Muscle of arm (tissue), 12 donors: Measurements from ENCODE around the gene ZMAT2. TPM values are rescaled to one million over a fixed set of nuclear protein-coding genes. Genes with fewer than 3 reads are reported as not detected.
"Not testable (repeated sequence)": the region's sequence is repeated elsewhere in the genome, so short reads cannot be mapped to it uniquely, and the experiment has no call there.

Experiments used
- DNase-seq: peaks from one replicate; pipeline ENCODE4 v3.0.0-alpha.2; 2013
- polyA plus RNA-seq, 12 donors: library from polyadenylated mRNA; unstranded; fragments of 120-200 nt; gene quantifications; one replicate each; pipeline ENCODE4 v1.2.1, GENCODE V29; 2013; ENCODE audit not compliant: insufficient read length in 12 of 12

The ZMAT2 gene
- polyA plus RNA-seq, 12 donors = 74.3 to 102 (median 83.6) TPM; not detected in 1

DNA sequence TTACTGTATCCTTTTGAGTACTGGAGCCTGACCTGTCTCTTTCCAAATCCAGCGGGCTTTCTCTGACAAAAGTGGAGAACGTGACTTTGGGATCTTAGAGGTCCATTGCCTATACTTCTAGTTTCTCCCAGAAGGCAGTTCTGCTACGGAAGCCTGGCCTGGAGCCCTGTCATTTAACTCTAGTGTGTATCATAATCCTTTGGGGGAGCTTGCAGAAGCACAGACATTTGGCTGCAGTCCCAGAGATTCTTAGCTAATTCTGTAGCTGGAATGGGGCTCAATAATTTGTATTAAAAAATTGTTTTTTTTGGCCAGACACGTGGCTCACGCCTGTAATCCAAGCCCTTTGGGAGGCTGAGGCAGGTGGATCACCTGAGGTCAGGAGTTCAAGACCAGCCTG lies 6.0 kb upstream of the ZMAT2 start:
- no peak for DNase-seq

DNA sequence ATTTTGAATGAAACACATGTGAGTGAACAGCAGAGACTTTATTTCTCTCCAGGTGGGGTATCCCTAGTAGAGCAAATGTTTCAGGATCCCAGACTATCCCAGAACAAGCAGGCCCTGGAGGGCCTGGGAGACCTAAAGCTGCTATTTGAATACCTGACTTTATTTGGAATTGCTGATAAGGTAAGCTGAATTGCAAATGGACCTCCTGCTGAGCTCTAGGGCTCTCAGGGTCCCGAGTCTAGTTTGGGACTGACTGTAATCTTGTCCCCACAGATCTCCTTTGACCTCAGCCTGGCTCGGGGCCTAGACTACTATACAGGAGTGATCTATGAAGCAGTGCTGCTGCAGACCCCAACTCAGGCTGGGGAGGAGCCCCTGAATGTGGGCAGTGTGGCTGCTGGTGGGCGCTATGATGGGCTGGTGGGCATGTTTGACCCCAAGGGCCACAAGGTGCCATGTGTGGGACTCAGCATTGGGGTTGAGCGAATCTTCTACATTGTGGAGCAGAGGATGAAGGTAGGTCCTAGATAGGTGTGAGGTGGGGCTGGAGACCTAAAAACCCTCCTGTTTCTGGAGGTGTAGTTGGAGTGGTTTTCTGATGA lies 3.3 kb upstream of the ZMAT2 start:
- DNase-seq = no peak

DNA sequence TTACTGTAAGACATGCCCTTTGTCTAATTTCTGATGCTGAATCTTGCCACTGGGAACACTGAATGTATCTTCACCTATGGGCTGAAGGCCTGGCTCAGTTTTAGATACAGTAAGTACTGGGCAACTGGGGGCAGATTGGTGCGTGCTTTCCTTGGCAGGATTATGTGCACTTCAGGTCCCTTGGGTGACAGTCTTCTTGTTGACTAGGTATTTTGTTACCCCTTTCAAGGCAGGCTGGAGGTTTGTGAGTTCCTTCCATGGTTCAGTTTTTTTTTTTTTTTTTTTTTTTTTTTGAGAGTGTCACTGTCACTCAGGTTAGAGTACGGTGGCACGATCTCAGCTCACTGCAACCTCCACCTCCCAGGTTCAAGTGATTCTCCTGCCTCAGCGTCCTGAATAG lies 7.6 kb downstream of the ZMAT2 start:
- DNase-seq = no peak

DNA sequence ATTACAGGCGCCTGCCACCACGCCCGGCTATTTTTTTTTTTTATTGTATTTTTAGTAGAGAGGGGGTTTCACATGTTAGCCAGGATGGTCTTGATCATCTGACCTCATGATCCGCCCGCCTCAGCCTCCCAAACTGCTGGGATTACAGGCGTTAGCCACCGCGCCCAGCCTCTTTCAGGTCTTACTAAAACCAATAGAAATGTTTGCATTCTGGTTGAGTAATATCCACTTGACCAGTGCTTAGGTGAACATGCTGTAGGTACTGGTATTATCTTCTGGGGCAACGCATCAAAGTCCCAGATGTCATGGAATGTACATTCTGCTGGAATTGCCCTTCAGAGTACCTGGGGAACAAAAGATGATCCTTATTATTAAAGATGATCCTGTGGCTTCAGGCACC lies 8.5 kb downstream of the ZMAT2 start:
- not testable (repeated sequence) for DNase-seq

DNA sequence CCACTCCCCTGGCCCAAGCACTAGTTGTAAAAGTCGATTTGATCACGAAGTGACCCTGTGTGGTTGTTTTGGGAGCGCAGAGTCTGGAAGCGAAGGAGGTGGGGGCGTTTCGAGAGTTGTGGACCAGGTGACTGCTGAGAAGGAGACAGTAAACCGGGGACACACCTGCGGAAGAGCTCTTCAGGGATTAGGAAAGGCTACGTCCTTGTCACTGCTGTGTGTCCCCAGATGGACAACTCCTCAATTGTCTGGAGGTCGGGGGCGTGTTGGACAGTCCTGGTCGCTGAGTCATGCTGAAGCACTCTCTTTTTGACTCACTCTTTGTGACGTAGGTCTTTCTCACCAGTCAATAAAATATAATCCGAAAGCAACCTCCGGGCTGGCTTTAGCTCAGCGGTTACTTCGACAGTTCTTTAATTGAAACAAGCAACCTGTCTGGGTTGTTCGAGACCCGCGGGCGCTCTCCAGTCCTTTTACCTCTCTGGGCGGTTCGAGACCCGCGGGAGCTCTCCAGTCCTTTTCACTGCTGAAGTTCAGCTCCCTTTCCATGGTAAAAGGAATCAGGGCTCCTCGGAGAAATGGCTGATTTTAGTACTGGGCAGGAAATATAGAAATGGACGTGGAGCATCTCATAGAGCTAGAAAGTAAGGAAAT lies 10.8 kb downstream of the ZMAT2 start:
- peak; percentile 71 for DNase-seq

GRCh38 chr5:140711794-140712193 lies 11.5 kb downstream of the ZMAT2 start:
- no peak for DNase-seq

- no peak for DNase-seq
Measured at GRCh38 chr5:140713562-140714094, 13.4 kb downstream of the ZMAT2 start.

- DNase-seq = not testable (repeated sequence)
Measured at GRCh38 chr5:140716238-140716637, 16.0 kb downstream of the ZMAT2 start.

DNA sequence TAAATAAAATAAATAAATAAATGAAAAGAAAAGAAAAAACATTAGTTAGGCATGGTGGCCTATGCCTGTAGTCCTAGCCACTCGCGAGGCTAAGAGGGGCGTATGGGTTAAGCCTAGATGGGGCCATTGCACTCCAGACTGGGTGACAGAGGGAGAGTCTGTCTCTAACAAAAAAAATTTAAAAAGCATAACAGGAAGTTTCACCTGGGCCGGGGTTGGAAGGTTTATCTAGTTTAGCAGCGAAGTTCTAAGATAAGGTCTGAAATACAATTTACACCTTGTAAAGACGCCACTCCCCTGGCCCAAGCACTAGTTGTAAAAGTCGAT lies 18.0 kb downstream of the ZMAT2 start:
- no peak for DNase-seq

GRCh38 chr5:140720738-140721137 lies 20.5 kb downstream of the ZMAT2 start:
- DNase-seq = not testable (repeated sequence)

DNA sequence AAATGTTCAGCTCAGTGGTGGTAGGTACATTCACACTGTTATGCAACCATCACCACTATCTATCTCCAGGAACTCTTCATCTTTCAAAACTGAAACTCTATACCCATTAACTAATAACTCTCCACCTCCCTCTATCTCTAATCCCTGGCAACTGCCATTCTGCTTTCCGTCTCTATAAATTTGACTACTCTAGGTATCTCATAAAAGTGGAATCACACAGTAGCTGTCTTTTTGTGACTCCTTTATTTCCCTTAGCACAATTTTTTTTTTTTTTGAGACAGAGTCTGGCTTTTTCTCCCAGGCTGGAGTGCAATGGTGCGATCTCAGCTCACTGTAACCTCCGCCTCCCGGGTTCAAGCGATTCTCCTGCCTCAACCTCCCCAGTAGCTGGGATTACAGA lies 21.1 kb downstream of the ZMAT2 start:
- not testable (repeated sequence) for DNase-seq

DNA sequence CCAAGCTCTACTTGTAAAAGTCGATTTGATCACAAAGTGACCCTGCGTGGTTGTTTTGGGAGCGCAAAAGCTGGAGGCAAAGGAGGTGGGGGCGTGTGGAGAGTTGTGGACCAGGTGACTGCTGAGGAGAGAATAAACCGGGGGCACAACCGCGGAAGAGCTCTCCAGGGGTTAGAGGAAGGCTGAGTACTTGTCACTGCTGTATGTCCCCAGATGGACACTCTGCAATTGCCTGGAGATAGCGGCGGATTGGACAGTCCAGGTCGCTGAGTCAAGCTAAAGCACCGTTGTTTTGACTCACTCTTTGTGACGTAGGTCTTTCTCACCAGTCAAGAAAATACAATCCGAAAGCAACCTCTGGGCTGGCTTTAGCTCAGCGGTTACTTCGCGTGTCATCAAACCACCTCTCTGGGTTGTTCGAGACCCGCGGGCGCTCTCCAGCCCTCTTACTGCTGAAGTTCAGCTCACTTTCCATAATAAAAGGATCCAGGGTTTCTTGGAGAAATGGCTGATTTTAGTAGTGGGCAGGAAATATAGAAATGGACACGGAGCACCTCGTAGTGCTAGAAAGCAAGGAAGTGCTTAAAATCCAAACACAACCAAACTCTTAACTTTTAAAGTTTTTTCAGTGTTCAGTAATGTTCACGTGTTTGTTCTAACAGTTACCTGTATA lies 25.7 kb downstream of the ZMAT2 start:
- DNase-seq = peak; percentile 7

- DNase-seq = no peak
Measured at GRCh38 chr5:140733098-140733497, 32.9 kb downstream of the ZMAT2 start.

GRCh38 chr5:140734354-140734753 lies 34.1 kb downstream of the ZMAT2 start:
- DNase-seq = no peak

- no peak for DNase-seq
Measured at GRCh38 chr5:140737486-140737885, 37.2 kb downstream of the ZMAT2 start.

DNA sequence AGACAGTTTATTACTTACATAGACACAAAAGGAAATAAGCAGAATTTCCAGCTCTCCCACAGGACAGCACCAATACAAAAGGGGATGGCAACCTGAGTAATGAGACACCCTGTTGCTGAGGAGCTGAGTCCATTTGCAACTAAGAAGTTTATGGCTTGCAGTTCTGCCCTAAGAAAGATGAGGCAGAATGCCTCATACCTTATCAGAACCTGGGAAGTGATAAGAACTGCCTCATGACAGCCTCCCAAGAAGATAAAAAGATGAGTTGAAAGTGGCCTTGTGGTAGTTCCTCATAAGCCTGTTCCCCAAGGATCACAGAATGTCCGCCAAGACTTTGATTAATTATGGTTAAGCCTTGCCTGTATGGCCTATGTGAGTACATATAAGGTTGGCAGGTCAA lies 41.7 kb downstream of the ZMAT2 start:
- no peak for DNase-seq

DNA sequence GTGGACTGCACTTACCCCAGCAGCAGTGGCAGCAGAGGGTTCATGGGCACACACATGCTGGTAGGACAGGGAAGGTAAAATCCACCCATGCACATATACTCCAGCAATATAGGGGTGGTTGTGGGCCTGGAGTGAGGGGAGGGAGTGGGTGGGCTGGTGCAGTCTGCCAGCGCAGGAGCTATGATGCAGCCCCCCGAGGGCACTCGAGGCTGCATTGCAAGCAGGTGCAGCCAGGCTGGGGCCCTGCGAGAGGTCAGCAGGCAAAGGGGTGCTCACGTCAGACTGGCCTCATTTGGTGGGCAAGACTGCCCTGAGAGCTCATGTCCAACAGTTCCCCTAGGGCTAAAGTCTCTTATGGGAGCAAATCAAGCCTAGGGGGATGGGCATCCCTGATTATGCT lies 53.3 kb downstream of the ZMAT2 start:
- DNase-seq = no peak

Other genes starting within 250 kb of the ZMAT2 start
- gene EIF4EBP3, start 152.8 kb upstream of the ZMAT2 start, polyA plus RNA-seq = 10 to 100 TPM in 3 of 12 donors, 1 to 10 TPM in 7, not detected in 2; 5.0 to 11.0 (median 8.6) TPM
- 10 to 100 TPM in 11 of 12 donors, not detected in 1; 16.2 to 25.3 (median 21.7) TPM for gene SRA1, start 143.0 kb upstream of the ZMAT2 start, polyA plus RNA-seq
- 10 to 100 TPM in 11 of 12 donors, not detected in 1; 14.8 to 40.5 (median 22.9) TPM for gene APBB3, start 135.8 kb upstream of the ZMAT2 start, polyA plus RNA-seq
- 10 to 100 TPM in 11 of 12 donors, not detected in 1; 35.4 to 65.9 (median 56.3) TPM for gene SLC35A4, start 135.6 kb upstream of the ZMAT2 start, polyA plus RNA-seq
- 10 to 100 TPM in 11 of 12 donors, not detected in 1; 14.9 to 25.8 (median 17.4) TPM for gene CD14, start 67.3 kb upstream of the ZMAT2 start, polyA plus RNA-seq
- gene TMCO6, start 61.0 kb upstream of the ZMAT2 start, polyA plus RNA-seq = 10 to 100 TPM in 4 of 12 donors, 1 to 10 TPM in 7, not detected in 1; 6.0 to 21.9 (median 8.0) TPM
- 10 to 100 TPM in 11 of 12 donors, not detected in 1; 28.6 to 63.2 (median 52.0) TPM for gene NDUFA2, start 52.8 kb upstream of the ZMAT2 start, polyA plus RNA-seq
- 100 to 1,000 TPM in 4 of 12 donors, 10 to 100 TPM in 7, not detected in 1; 83.7 to 175 (median 93.7) TPM for gene IK, start 52.6 kb upstream of the ZMAT2 start, polyA plus RNA-seq
- 10 to 100 TPM in 11 of 12 donors, not detected in 1; 11.1 to 17.2 (median 13.0) TPM for gene WDR55, start 35.5 kb upstream of the ZMAT2 start, polyA plus RNA-seq
- gene DND1, start 26.9 kb upstream of the ZMAT2 start, polyA plus RNA-seq = under 1 TPM in 4 of 12 donors, not detected in 8; 0.09 to 0.27 (median 0.22) TPM
- gene HARS1, start 9.1 kb upstream of the ZMAT2 start, polyA plus RNA-seq = 10 to 100 TPM in 11 of 12 donors, not detected in 1; 28.7 to 58.3 (median 48.2) TPM
- gene HARS2, start 9.0 kb upstream of the ZMAT2 start, polyA plus RNA-seq = 10 to 100 TPM in 11 of 12 donors, not detected in 1; 23.0 to 36.9 (median 26.0) TPM
- under 1 TPM in 4 of 12 donors, not detected in 8; 0.04 to 0.12 (median 0.07) TPM for gene PCDHA1, start 85.7 kb downstream of the ZMAT2 start, polyA plus RNA-seq
- under 1 TPM in 7 of 12 donors, not detected in 5; 0.04 to 0.16 (median 0.10) TPM for gene PCDHA2, start 94.4 kb downstream of the ZMAT2 start, polyA plus RNA-seq
- gene PCDHA3, start 100.6 kb downstream of the ZMAT2 start, polyA plus RNA-seq = under 1 TPM in 10 of 12 donors, not detected in 2; 0.09 to 0.48 (median 0.18) TPM
- gene PCDHA4, start 106.6 kb downstream of the ZMAT2 start, polyA plus RNA-seq = under 1 TPM in 10 of 12 donors, not detected in 2; 0.16 to 0.39 (median 0.31) TPM
- gene PCDHA5, start 121.2 kb downstream of the ZMAT2 start, polyA plus RNA-seq = under 1 TPM in 6 of 12 donors, not detected in 6; 0.04 to 0.19 (median 0.09) TPM
- under 1 TPM in 9 of 12 donors, not detected in 3; 0.07 to 0.50 (median 0.17) TPM for gene PCDHA6, start 127.5 kb downstream of the ZMAT2 start, polyA plus RNA-seq
- gene PCDHA7, start 133.8 kb downstream of the ZMAT2 start, polyA plus RNA-seq = under 1 TPM in 9 of 12 donors, not detected in 3; 0.05 to 0.28 (median 0.17) TPM
- under 1 TPM in 4 of 12 donors, not detected in 8; 0.05 to 0.14 (median 0.07) TPM for gene PCDHA8, start 140.7 kb downstream of the ZMAT2 start, polyA plus RNA-seq
- under 1 TPM in 6 of 12 donors, not detected in 6; 0.03 to 0.07 (median 0.03) TPM for gene PCDHA9, start 147.9 kb downstream of the ZMAT2 start, polyA plus RNA-seq
- gene PCDHA10, start 155.4 kb downstream of the ZMAT2 start, polyA plus RNA-seq = under 1 TPM in 10 of 12 donors, not detected in 2; 0.04 to 0.25 (median 0.10) TPM
- under 1 TPM in 7 of 12 donors, not detected in 5; 0.05 to 0.38 (median 0.14) TPM for gene PCDHA11, start 168.5 kb downstream of the ZMAT2 start, polyA plus RNA-seq
- gene PCDHA12, start 174.9 kb downstream of the ZMAT2 start, polyA plus RNA-seq = under 1 TPM in 6 of 12 donors, not detected in 6; 0.04 to 0.28 (median 0.06) TPM
- 1 to 10 TPM in 1 of 12 donors, under 1 TPM in 7, not detected in 4; 0.03 to 2.8 (median 0.06) TPM for gene PCDHA13, start 181.7 kb downstream of the ZMAT2 start, polyA plus RNA-seq
- gene PCDHAC1, start 225.9 kb downstream of the ZMAT2 start, polyA plus RNA-seq = under 1 TPM in 10 of 12 donors, not detected in 2; 0.07 to 0.51 (median 0.16) TPM